HEK293 (cell line): ENCODE results near the gene PEX11G.
A peak's percentile ranks its signal among the peaks of the same experiment; 100 is the strongest.

Experiments
- CTCF ChIA-PET: fragments of 350-600 bp; formaldehyde crosslinking; extraction: SDS; loops from one replicate; lab custom pipeline; 2021; ENCODE audit warnings: antibody characterized with exemption; lab: Yijun Ruan, JAX
- POLR2A ChIA-PET: fragments of 300-600 bp; formaldehyde crosslinking; extraction: SDS; loops from one replicate; lab custom pipeline; 2020; ENCODE audit warnings: antibody characterized with exemption, inconsistent platforms; lab: Yijun Ruan, JAX
- H3K27ac ChIP-seq: fragments of 200-500 bp; sonication (Bioruptor generic); 2 replicates; pipeline ENCODE4 v1.5.1; 2014; ENCODE audit warnings: low read depth, low read length, control low read depth, inconsistent platforms; ENCODE audit errors: extremely low read depth
- H3K36me3 ChIP-seq, 2 experiments: fragments of 200-500 bp in 1 of 2; sonication (Bioruptor generic) in 1 of 2; 1 replicate in 1 of 2; 2 replicates in 1 of 2; pipeline ENCODE4 v1.5.1; 2014 to 2017; ENCODE audit warnings: inconsistent platforms in 2 of 2, low read length in 2 of 2; ENCODE audit not compliant: control insufficient read depth in 2 of 2, insufficient read depth in 1 of 2
- H3K4me1 ChIP-seq: fragments of 200-500 bp; sonication (Bioruptor generic); 2 replicates; pipeline ENCODE4 v1.5.1; 2014; ENCODE audit warnings: mild to moderate bottlenecking, low read length, inconsistent platforms; ENCODE audit not compliant: control insufficient read depth, insufficient read depth
- H3K4me3 ChIP-seq: 2 replicates; pipeline ENCODE4 v1.5.1; 2011; ENCODE audit warnings: low read depth, mild to moderate bottlenecking, control low read depth, low read length, moderate library complexity
- H3K9me3 ChIP-seq: fragments of 200-500 bp; sonication (Bioruptor generic); 2 replicates; pipeline ENCODE4 v1.5.1; 2014; ENCODE audit warnings: low read depth, low read length, inconsistent platforms; ENCODE audit not compliant: control insufficient read depth, insufficient read depth
- KLF1 ChIP-seq: fragments of 450-650 bp; formaldehyde crosslinking; IDR thresholded peaks from 2 replicates; pipeline ENCODE4 v1.5.1; 2016; ENCODE audit warnings: missing biosample characterization, missing genetic modification characterization
- KLF10 ChIP-seq: fragments of 450-650 bp; IDR thresholded peaks from 2 replicates; pipeline ENCODE4 v1.5.1; 2018; ENCODE audit warnings: missing biosample characterization, mild to moderate bottlenecking, missing genetic modification characterization
- KLF16 ChIP-seq: fragments of 450-650 bp; formaldehyde crosslinking; IDR thresholded peaks from 2 replicates; pipeline ENCODE4 v1.5.1; 2017; ENCODE audit warnings: missing biosample characterization, missing genetic modification characterization
- KLF17 ChIP-seq: fragments of 450-650 bp; formaldehyde crosslinking; IDR thresholded peaks from 2 replicates; pipeline ENCODE4 v1.5.1; 2016; ENCODE audit warnings: missing biosample characterization, missing genetic modification characterization
- PRDM1 ChIP-seq: fragments of 450-650 bp; formaldehyde crosslinking; IDR thresholded peaks from 2 replicates; pipeline ENCODE4; 2016; ENCODE audit warnings: missing biosample characterization, missing genetic modification characterization
- SP2 ChIP-seq: fragments of 450-650 bp; formaldehyde crosslinking; IDR thresholded peaks from 2 replicates; pipeline ENCODE4 v1.5.1; 2016; ENCODE audit warnings: missing biosample characterization, missing genetic modification characterization
- WT1 ChIP-seq: fragments of 450-650 bp; formaldehyde crosslinking; IDR thresholded peaks from 2 replicates; pipeline ENCODE4 v1.5.1; 2016; ENCODE audit warnings: missing biosample characterization, missing genetic modification characterization
- ZBTB21 ChIP-seq: fragments of 450-650 bp; formaldehyde crosslinking; IDR thresholded peaks from 2 replicates; pipeline ENCODE4 v1.5.1; 2017; ENCODE audit warnings: missing biosample characterization, missing genetic modification characterization
- ZFP69B ChIP-seq: fragments of 450-650 bp; formaldehyde crosslinking; IDR thresholded peaks from 2 replicates; pipeline ENCODE4 v1.5.1; 2016; ENCODE audit warnings: missing biosample characterization, missing genetic modification characterization
- ZNF24 ChIP-seq: fragments of 450-650 bp; formaldehyde crosslinking; IDR thresholded peaks from 2 replicates; pipeline ENCODE4 v1.5.1; 2016; ENCODE audit warnings: missing biosample characterization, missing genetic modification characterization
- ZNF341 ChIP-seq: fragments of 450-650 bp; formaldehyde crosslinking; IDR thresholded peaks from 2 replicates; pipeline ENCODE4; 2016; ENCODE audit warnings: low read depth, missing biosample characterization, missing genetic modification characterization
- ZNF354C ChIP-seq: fragments of 450-650 bp; formaldehyde crosslinking; IDR thresholded peaks from 2 replicates; pipeline ENCODE4 v1.5.1; 2016; ENCODE audit warnings: missing biosample characterization, missing genetic modification characterization, low read depth, borderline replicate concordance
- ZNF394 ChIP-seq: fragments of 450-650 bp; formaldehyde crosslinking; IDR thresholded peaks from 2 replicates; pipeline ENCODE4 v1.5.1; 2016; ENCODE audit warnings: missing biosample characterization, missing genetic modification characterization, mild to moderate bottlenecking, moderate library complexity, borderline replicate concordance
- ZNF513 ChIP-seq: fragments of 450-650 bp; IDR thresholded peaks from 2 replicates; pipeline ENCODE4 v1.5.1; 2018; ENCODE audit warnings: missing biosample characterization, missing genetic modification characterization
- ZNF571 ChIP-seq: fragments of 450-650 bp; formaldehyde crosslinking; IDR thresholded peaks from 2 replicates; pipeline ENCODE4 v1.5.0; 2017; ENCODE audit warnings: missing biosample characterization, missing genetic modification characterization
- ZNF610 ChIP-seq: fragments of 450-650 bp; formaldehyde crosslinking; IDR thresholded peaks from 2 replicates; pipeline ENCODE4 v1.5.1; 2016; ENCODE audit warnings: missing biosample characterization, missing genetic modification characterization, borderline replicate concordance
- ZNF629 ChIP-seq: fragments of 450-650 bp; formaldehyde crosslinking; IDR thresholded peaks from 2 replicates; pipeline ENCODE4 v1.5.1; 2017; ENCODE audit warnings: missing biosample characterization, missing genetic modification characterization
- ZNF76 ChIP-seq: fragments of 450-650 bp; formaldehyde crosslinking; IDR thresholded peaks from 2 replicates; pipeline ENCODE4; 2016; ENCODE audit warnings: low read depth, missing biosample characterization, missing genetic modification characterization, borderline replicate concordance
- TF ChIP-seq, protein P1 (sequence below): fragments of 450-650 bp; formaldehyde crosslinking; IDR thresholded peaks from 2 replicates; pipeline ENCODE4 v1.5.1; 2016; ENCODE audit warnings: missing biosample characterization, missing genetic modification characterization, borderline replicate concordance
- TF ChIP-seq, protein P2 (sequence below): fragments of 450-650 bp; formaldehyde crosslinking; optimal IDR thresholded peaks from 2 replicates; pipeline ENCODE3; 2016; ENCODE audit warnings: missing biosample characterization, mild to moderate bottlenecking, missing genetic modification characterization
- TF ChIP-seq, protein P3 (sequence below): fragments of 450-650 bp; formaldehyde crosslinking; IDR thresholded peaks from 2 replicates; pipeline ENCODE4 v1.5.1; 2016; ENCODE audit warnings: missing biosample characterization, missing genetic modification characterization
- TF ChIP-seq, protein P4 (sequence below): fragments of 450-650 bp; formaldehyde crosslinking; IDR thresholded peaks from 2 replicates; pipeline ENCODE4 v1.5.1; 2017; ENCODE audit warnings: missing biosample characterization, mild to moderate bottlenecking, missing genetic modification characterization, moderate library complexity

The PEX11G gene

GRCh38 chr19:7505682-7506384 is 17.0 kb upstream of the PEX11G start:
- H3K4me1 ChIP-seq: peaks cover 4% of the 10 kb centered on the region; the same call in 1 of the 2 replicates
- H3K9me3 ChIP-seq: no peaks in the 10 kb centered on the region
- H3K27ac ChIP-seq: no peak overlapping the region; the same call in 1 of the 2 replicates
- ChIA-PET POLR2A (interaction anchor here (0.9 to 2.4 kb wide), 5 partner anchors 10 to 437 kb away, joined by 3 to 12 read pairs (median 4); partner anchors contain the start of genes MCOLN1, ZNF358 and ZNF557), CTCF (interaction anchor here (0.6 to 2.4 kb wide), 3 partner anchors 9 to 172 kb away, joined by 3 to 14 read pairs (median 4); a partner anchor contains a TSS)
- H3K4me3 ChIP-seq: peak overlapping the region; percentile 20
- H3K36me3 ChIP-seq: no peaks in the 10 kb centered on the region
- no peak for TF ChIP-seq ZNF571
- TF ChIP-seq, protein P1, sequence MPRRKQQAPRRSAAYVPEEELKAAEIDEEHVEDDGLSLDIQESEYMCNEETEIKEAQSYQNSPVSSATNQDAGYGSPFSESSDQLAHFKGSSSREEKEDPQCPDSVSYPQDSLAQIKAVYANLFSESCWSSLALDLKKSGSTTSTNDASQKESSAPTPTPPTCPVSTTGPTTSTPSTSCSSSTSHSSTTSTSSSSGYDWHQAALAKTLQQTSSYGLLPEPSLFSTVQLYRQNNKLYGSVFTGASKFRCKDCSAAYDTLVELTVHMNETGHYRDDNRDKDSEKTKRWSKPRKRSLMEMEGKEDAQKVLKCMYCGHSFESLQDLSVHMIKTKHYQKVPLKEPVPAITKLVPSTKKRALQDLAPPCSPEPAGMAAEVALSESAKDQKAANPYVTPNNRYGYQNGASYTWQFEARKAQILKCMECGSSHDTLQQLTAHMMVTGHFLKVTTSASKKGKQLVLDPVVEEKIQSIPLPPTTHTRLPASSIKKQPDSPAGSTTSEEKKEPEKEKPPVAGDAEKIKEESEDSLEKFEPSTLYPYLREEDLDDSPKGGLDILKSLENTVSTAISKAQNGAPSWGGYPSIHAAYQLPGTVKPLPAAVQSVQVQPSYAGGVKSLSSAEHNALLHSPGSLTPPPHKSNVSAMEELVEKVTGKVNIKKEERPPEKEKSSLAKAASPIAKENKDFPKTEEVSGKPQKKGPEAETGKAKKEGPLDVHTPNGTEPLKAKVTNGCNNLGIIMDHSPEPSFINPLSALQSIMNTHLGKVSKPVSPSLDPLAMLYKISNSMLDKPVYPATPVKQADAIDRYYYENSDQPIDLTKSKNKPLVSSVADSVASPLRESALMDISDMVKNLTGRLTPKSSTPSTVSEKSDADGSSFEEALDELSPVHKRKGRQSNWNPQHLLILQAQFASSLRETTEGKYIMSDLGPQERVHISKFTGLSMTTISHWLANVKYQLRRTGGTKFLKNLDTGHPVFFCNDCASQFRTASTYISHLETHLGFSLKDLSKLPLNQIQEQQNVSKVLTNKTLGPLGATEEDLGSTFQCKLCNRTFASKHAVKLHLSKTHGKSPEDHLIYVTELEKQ (tag by site-specific recombination): no peak
- peak; percentile 43; the same call in 1 of the 2 replicates for TF ChIP-seq ZFP69B (tag by site-specific recombination)
- TF ChIP-seq KLF16 (tag by site-specific recombination): peak; percentile 33; the same call in 1 of the 2 replicates
- TF ChIP-seq ZNF341 (tag by site-specific recombination): no peak
- TF ChIP-seq ZNF354C (tag by site-specific recombination): no peak
- TF ChIP-seq PRDM1 (tag by site-specific recombination): no peak
- peak; percentile 19; the same call in 1 of the 2 replicates for TF ChIP-seq KLF1 (tag by site-specific recombination)
- TF ChIP-seq KLF17 (tag by site-specific recombination): 0 out of 2 replicates have a peak, but pooled peaks have one; percentile 24
- TF ChIP-seq, protein P2, sequence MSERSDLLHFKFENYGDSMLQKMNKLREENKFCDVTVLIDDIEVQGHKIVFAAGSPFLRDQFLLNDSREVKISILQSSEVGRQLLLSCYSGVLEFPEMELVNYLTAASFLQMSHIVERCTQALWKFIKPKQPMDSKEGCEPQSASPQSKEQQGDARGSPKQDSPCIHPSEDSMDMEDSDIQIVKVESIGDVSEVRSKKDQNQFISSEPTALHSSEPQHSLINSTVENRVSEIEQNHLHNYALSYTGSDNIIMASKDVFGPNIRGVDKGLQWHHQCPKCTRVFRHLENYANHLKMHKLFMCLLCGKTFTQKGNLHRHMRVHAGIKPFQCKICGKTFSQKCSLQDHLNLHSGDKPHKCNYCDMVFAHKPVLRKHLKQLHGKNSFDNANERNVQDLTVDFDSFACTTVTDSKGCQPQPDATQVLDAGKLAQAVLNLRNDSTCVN (tag by site-specific recombination): peak; percentile 20
- no peak for TF ChIP-seq WT1
- TF ChIP-seq SP2: no peak
- TF ChIP-seq ZBTB21 (tag by site-specific recombination): no peak
- TF ChIP-seq ZNF610 (tag by site-specific recombination): no peak
- TF ChIP-seq, protein P3, sequence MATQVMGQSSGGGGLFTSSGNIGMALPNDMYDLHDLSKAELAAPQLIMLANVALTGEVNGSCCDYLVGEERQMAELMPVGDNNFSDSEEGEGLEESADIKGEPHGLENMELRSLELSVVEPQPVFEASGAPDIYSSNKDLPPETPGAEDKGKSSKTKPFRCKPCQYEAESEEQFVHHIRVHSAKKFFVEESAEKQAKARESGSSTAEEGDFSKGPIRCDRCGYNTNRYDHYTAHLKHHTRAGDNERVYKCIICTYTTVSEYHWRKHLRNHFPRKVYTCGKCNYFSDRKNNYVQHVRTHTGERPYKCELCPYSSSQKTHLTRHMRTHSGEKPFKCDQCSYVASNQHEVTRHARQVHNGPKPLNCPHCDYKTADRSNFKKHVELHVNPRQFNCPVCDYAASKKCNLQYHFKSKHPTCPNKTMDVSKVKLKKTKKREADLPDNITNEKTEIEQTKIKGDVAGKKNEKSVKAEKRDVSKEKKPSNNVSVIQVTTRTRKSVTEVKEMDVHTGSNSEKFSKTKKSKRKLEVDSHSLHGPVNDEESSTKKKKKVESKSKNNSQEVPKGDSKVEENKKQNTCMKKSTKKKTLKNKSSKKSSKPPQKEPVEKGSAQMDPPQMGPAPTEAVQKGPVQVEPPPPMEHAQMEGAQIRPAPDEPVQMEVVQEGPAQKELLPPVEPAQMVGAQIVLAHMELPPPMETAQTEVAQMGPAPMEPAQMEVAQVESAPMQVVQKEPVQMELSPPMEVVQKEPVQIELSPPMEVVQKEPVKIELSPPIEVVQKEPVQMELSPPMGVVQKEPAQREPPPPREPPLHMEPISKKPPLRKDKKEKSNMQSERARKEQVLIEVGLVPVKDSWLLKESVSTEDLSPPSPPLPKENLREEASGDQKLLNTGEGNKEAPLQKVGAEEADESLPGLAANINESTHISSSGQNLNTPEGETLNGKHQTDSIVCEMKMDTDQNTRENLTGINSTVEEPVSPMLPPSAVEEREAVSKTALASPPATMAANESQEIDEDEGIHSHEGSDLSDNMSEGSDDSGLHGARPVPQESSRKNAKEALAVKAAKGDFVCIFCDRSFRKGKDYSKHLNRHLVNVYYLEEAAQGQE (tag by site-specific recombination): peak; percentile 96
- no peak for TF ChIP-seq ZNF629
- TF ChIP-seq, protein P4, sequence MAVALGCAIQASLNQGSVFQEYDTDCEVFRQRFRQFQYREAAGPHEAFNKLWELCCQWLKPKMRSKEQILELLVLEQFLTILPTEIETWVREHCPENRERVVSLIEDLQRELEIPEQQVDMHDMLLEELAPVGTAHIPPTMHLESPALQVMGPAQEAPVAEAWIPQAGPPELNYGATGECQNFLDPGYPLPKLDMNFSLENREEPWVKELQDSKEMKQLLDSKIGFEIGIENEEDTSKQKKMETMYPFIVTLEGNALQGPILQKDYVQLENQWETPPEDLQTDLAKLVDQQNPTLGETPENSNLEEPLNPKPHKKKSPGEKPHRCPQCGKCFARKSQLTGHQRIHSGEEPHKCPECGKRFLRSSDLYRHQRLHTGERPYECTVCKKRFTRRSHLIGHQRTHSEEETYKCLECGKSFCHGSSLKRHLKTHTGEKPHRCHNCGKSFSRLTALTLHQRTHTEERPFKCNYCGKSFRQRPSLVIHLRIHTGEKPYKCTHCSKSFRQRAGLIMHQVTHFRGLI (tag by site-specific recombination): peak; percentile 77
- no peak for TF ChIP-seq ZNF513 (tag by site-specific recombination)
- TF ChIP-seq ZNF394 (tag by site-specific recombination): peak; percentile 21; the same call in 1 of the 2 replicates
- 0 out of 2 replicates have a peak, but pooled peaks have one; percentile 41 for TF ChIP-seq KLF10 (tag by site-specific recombination)
- TF ChIP-seq ZNF24 (tag by site-specific recombination): no peak
- TF ChIP-seq ZNF76: no peak
